Chondrocyte (in vitro differentiated cells): Measurements from ENCODE around the gene CELF2. TPM values are rescaled to one million over a fixed set of nuclear protein-coding genes. Genes with fewer than 3 reads are reported as not detected.

Experiments
- DNase-seq: peaks from one replicate; pipeline ENCODE4 v3.0.0; 2021; ENCODE audit warnings: mixed read lengths, low spot score
- H3K27ac Mint-ChIP-seq: one replicate; pipeline ENCODE4 v1.8.0; 2021; ENCODE audit warnings: mild to moderate bottlenecking, moderate library complexity, mixed read lengths; ENCODE audit not compliant: unreplicated experiment
- H3K27me3 Mint-ChIP-seq: 2 replicates; pipeline ENCODE4 v1.8.0; 2021; ENCODE audit warnings: low read depth, mixed read lengths
- H3K36me3 Mint-ChIP-seq: 2 replicates; pipeline ENCODE4 v1.8.0; 2021; ENCODE audit warnings: low read depth, mixed read lengths
- H3K4me1 Mint-ChIP-seq: 2 replicates; pipeline ENCODE4 v1.8.0; 2021; ENCODE audit warnings: low read depth, mild to moderate bottlenecking, mixed read lengths
- H3K4me3 Mint-ChIP-seq: one replicate; pipeline ENCODE4 v1.8.0; 2021; ENCODE audit warnings: mild to moderate bottlenecking, moderate library complexity, mixed read lengths; ENCODE audit not compliant: unreplicated experiment
- H3K9me3 Mint-ChIP-seq: 2 replicates; pipeline ENCODE4 v1.8.0; 2021; ENCODE audit warnings: low read depth, mixed read lengths
- total RNA-seq: library from RNA; stranded (reverse); gene quantifications from 3 replicates; pipeline ENCODE4 v1.2.1, GENCODE V29; 2021
- TF ChIP-seq, protein P1 (sequence below): fragments of 200-600 bp; sonication (generic); IDR thresholded peaks from 2 replicates; pipeline ENCODE4 v1.5.0; 2021; ENCODE audit warnings: antibody characterized with exemption, mild to moderate bottlenecking, moderate library complexity

The CELF2 gene
- total RNA-seq, 1 donor from 2014 or later = 44.3 TPM

DNA sequence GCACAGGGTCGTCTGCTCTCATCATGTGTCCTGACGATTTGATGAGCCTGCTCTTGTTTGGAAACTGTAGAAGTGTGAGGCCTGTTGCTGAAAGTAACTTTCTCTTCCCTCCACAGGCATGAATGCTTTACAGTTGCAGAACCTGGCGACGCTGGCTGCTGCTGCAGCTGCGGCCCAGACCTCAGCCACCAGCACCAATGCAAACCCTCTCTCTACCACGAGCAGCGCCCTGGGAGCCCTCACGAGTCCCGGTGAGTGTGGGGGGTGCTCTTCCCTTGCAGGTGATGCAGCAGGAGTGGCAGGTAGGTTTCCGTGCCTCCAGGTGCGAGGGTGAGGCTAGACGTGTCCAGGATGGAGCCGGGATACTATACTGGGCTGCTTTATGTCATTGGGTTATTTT is 270.6 kb downstream of the CELF2 start:
- no peak overlapping the region for H3K27ac Mint-ChIP-seq
- peaks cover 11% of the 10 kb centered on the region for H3K36me3 Mint-ChIP-seq
- no peaks in the 10 kb centered on the region for H3K27me3 Mint-ChIP-seq
- TF ChIP-seq, protein P1, sequence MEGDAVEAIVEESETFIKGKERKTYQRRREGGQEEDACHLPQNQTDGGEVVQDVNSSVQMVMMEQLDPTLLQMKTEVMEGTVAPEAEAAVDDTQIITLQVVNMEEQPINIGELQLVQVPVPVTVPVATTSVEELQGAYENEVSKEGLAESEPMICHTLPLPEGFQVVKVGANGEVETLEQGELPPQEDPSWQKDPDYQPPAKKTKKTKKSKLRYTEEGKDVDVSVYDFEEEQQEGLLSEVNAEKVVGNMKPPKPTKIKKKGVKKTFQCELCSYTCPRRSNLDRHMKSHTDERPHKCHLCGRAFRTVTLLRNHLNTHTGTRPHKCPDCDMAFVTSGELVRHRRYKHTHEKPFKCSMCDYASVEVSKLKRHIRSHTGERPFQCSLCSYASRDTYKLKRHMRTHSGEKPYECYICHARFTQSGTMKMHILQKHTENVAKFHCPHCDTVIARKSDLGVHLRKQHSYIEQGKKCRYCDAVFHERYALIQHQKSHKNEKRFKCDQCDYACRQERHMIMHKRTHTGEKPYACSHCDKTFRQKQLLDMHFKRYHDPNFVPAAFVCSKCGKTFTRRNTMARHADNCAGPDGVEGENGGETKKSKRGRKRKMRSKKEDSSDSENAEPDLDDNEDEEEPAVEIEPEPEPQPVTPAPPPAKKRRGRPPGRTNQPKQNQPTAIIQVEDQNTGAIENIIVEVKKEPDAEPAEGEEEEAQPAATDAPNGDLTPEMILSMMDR = no peak
- H3K9me3 Mint-ChIP-seq = peaks cover 2% of the 10 kb centered on the region
- no peak overlapping the region for H3K4me3 Mint-ChIP-seq
- no peak for DNase-seq
- H3K4me1 Mint-ChIP-seq = no peaks in the 10 kb centered on the region

DNA sequence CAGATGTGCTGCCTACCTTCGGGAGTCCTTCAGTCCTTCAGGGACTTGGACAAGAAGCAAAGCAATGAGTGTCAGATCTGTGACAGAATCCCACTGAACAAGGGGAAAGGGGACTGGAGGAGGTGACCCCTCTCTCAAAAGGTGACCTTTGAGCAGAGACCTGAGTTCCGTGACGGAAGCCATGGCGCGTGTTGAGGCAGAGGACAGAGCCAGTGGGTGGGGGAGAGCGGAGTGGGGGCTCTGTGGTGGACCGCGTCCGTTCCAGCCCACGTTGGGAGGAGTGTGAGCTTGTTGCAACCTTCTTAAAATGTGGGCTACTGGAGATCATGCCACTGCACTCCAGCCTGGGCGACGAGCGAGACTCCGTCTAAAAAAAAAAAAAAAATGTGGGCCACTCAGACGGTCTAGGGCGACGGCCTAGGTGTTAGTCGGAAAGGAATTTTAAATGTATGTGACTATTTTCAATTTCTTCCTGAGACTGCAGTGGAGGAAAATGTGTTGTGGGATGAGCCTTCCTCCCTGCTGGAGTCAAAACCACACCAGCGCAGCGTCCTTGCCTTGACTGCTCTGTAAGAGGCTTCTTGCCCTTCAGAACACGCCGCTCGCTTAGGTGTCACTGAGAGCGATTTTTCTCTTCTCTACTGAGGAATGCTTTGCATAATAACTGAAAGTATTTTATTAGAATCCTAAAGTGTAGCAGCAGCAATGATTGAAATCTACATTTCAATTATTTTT is 272.7 kb downstream of the CELF2 start:
- TF ChIP-seq, protein P1 = no peak
- Mint-ChIP-seq H3K27me3 (no peaks in the 10 kb centered on the region), H3K36me3 (peaks cover 11% of the 10 kb centered on the region), H3K4me1 (no peaks in the 10 kb centered on the region), H3K9me3 (peaks cover 2% of the 10 kb centered on the region), H3K4me3 (no peak overlapping the region), H3K27ac (no peak overlapping the region)
- DNase-seq = no peak

DNA sequence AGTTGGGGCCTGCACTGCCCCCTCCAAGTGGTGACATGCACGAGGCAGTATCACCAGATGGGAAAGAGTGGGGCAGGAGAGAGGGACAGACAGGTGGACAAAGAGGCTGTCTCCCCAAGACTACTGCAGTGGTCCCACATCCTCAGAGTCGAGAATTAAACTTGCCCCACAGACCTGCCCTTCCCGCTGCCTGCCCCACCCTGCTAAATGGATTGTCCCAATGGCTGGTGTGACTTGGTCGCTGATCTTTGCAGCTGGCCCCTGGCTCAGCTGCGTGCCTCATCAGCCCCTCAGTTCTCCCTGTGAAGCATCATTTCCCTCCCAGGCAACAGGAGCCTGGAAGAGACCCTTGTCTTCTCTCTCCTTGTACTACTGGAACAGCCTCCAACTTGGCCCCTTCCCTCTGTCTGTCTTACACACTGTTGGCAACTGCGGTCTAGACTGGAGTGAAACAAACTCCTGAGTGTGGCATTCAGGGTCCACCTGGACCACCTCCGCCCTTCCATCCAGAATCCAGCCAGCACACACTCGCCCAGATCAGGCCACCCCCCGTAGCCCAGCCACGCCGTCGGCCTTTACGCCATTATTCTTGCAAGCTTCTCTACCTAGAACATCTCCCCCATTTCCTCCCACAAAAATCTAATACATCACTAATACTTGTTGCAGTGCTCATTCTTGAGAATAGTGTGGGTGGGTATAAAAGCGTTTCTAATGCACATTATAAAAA is 275.1 kb downstream of the CELF2 start:
- H3K4me3 Mint-ChIP-seq = no peak overlapping the region
- H3K27me3 Mint-ChIP-seq = no peaks in the 10 kb centered on the region
- peaks cover 2% of the 10 kb centered on the region for H3K9me3 Mint-ChIP-seq
- no peak overlapping the region for H3K27ac Mint-ChIP-seq
- H3K36me3 Mint-ChIP-seq = peaks cover 14% of the 10 kb centered on the region
- H3K4me1 Mint-ChIP-seq = no peaks in the 10 kb centered on the region
- TF ChIP-seq, protein P1 = no peak
- DNase-seq = no peak

DNA sequence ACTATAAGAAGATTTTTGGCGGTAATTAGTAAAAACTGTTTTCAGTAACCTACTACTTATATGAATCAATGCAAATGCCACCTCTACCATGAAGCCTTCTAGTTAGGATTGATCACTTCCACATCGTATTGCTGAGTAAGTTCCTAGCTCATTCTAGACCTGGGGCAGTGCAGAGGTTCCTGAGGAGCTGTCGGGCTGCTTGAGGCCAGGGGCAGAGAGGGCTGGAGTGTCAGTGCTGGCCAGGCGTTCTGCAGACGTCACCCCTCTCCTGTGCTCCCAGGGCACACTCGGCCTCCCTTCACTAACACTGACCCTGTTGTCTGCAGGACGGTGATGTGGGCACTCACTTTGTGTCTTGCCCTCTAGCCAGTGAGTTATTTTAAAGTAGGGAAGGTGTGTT is 275.7 kb downstream of the CELF2 start:
- TF ChIP-seq, protein P1 = no peak
- DNase-seq = no peak
- Mint-ChIP-seq H3K36me3 (peaks cover 14% of the 10 kb centered on the region), H3K4me1 (no peaks in the 10 kb centered on the region), H3K9me3 (peaks cover 2% of the 10 kb centered on the region), H3K27ac (no peak overlapping the region), H3K4me3 (no peak overlapping the region), H3K27me3 (no peaks in the 10 kb centered on the region)

DNA sequence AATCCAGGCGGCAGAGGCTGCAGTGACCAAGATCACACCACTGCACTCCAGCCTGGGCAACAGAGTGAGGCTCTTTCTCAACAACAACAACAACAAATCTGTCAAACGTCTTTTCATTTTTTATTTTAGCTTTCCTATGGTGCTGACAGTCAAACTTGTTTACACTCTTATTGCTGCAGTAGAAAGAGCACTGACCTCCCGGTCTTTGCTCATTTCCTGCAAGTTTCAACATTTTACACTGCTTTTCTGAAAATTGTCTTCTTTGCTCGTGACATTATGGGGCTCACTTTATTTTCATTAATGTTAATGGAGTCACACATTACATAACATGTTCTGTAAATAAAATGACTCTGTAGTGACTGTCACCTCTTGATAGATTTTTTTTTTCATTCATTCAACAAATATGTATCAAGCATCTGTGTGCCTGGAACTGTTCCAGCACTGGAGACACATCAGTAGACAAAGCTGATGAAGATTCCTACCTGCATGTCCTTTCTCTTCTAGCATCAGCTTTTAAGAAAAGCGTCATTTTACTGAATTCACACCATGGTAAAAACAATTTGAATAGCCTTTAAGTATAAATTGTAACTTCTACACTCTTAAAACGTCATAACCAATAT is 277.3 kb downstream of the CELF2 start:
- H3K4me3 Mint-ChIP-seq = no peak overlapping the region
- no peak overlapping the region for H3K27ac Mint-ChIP-seq

More for the DNA sequence above, 277.3 kb downstream of the CELF2 start:
- DNase-seq = no peak
- Mint-ChIP-seq H3K9me3 (peaks cover 2% of the 10 kb centered on the region), H3K4me1 (no peaks in the 10 kb centered on the region), H3K27me3 (no peaks in the 10 kb centered on the region), H3K36me3 (peaks cover 11% of the 10 kb centered on the region)
- TF ChIP-seq, protein P1 = no peak
